Panc1 (cell line): ENCODE results near the gene FSD1.

ENCODE experiments used
- CTCF ChIP-seq: fragments of 450-650 bp; IDR thresholded peaks from 2 replicates; pipeline ENCODE4 v1.5.1; 2017; ENCODE audit warnings: mild to moderate bottlenecking
- POLR2AphosphoS5 ChIP-seq: IDR thresholded peaks from 2 replicates; pipeline ENCODE4 v1.6.1; 2012; ENCODE audit warnings: mild to moderate bottlenecking, low read depth, low read length, moderate library complexity
- REST ChIP-seq, 2 experiments: IDR thresholded peaks; 2 replicates each; pipeline ENCODE4 v1.6.1; 2011 to 2012; ENCODE audit warnings: low read depth in 2 of 2, control low read depth in 1 of 2, low read length in 1 of 2, mild to moderate bottlenecking in 1 of 2, moderate library complexity in 1 of 2; ENCODE audit not compliant: insufficient read depth in 1 of 2

- TF ChIP-seq CTCF (no peak), REST (IDR thresholded peaks at IDR 0.05; ENCODE audit: insufficient read depth in 1 of 2, low read depth in 2 of 2, low read length in 1 of 2) (no peak), POLR2AphosphoS5 (no peak; the same call in 1 of the 2 replicates)
These were observed 39.2 kb downstream of the FSD1 start, which contains the start of gene MPND for GRCh38 chr19:4343370-4344307.
